ENCODE results near the gene RAET1G.

DNA sequence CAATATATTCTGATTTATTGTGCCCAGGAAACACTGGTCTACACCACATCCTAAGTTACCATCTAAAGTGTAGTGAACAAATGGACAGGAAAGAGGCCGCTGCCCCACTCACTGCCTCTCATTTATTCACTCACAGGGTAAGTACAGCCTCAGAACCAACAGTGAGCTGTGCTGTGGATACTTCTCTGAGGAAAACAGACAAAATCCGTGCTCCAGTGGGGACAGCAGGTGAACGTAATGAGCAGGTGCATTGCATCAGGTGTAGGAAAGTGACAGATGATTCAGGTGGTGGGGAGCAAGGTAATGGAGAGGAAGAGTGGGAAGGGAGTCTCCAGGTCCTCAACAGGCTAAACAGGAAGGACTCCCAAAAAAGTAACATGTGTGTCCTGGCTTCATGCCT lies 10.5 kb upstream of the RAET1G start:
- TF ChIP-seq EP300 (IDR thresholded peaks at IDR 0.05; ENCODE audit: low read depth) (no peak), POLR2A (IDR thresholded peaks at IDR 0.05) (no peak)
- TF ChIP-seq, protein P1, sequence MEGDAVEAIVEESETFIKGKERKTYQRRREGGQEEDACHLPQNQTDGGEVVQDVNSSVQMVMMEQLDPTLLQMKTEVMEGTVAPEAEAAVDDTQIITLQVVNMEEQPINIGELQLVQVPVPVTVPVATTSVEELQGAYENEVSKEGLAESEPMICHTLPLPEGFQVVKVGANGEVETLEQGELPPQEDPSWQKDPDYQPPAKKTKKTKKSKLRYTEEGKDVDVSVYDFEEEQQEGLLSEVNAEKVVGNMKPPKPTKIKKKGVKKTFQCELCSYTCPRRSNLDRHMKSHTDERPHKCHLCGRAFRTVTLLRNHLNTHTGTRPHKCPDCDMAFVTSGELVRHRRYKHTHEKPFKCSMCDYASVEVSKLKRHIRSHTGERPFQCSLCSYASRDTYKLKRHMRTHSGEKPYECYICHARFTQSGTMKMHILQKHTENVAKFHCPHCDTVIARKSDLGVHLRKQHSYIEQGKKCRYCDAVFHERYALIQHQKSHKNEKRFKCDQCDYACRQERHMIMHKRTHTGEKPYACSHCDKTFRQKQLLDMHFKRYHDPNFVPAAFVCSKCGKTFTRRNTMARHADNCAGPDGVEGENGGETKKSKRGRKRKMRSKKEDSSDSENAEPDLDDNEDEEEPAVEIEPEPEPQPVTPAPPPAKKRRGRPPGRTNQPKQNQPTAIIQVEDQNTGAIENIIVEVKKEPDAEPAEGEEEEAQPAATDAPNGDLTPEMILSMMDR (IDR thresholded peaks at IDR 0.05), result no peak
